ENCODE measurements around the gene KLHL28.

The KLHL28 gene

DNA sequence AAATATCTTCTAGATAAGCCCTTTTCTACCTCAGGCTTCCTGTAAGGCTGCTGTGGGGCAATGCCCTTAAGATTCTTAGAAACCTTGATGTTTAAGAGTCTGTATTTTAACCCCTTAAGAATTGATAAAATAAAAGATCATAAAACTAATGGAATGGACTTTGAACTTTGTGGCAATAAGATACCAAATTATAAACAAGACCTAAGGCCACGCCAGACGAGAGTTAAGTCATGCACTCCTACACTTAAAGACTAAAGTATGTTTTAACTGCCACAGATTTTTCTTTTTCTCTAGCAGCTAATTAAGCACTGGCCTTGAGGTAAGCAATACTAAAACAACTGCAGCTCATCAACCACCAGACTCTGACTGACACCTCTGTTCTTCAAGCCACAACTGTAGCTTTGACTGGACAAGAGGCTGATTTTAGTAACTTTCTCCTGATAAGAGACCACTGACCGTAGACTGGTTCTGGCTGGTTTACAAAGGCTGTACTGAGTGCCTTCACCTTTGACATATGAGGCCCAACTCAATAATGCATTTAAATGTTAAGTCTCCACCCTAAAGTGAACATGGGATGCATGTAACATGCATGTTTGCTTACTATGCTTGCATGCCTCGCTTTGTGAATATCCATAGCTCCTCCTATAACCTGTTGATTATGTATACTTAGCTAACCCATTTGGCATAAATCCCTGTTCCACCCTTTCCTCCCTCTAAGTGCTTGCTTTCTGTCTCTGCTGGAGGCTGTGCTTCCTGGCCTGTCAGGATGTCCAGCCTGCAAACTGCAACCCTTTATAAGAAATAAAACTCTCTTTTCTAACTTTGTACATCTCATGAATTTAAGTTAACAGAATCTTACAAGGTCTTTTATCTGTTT, 71.9 kb downstream of the KLHL28 start:
- TF ChIP-seq, protein P1, sequence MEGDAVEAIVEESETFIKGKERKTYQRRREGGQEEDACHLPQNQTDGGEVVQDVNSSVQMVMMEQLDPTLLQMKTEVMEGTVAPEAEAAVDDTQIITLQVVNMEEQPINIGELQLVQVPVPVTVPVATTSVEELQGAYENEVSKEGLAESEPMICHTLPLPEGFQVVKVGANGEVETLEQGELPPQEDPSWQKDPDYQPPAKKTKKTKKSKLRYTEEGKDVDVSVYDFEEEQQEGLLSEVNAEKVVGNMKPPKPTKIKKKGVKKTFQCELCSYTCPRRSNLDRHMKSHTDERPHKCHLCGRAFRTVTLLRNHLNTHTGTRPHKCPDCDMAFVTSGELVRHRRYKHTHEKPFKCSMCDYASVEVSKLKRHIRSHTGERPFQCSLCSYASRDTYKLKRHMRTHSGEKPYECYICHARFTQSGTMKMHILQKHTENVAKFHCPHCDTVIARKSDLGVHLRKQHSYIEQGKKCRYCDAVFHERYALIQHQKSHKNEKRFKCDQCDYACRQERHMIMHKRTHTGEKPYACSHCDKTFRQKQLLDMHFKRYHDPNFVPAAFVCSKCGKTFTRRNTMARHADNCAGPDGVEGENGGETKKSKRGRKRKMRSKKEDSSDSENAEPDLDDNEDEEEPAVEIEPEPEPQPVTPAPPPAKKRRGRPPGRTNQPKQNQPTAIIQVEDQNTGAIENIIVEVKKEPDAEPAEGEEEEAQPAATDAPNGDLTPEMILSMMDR (IDR thresholded peaks at IDR 0.05), result no peak
- Histone ChIP-seq H3K27me3 (no peaks in the 10 kb centered on the region), H3K4me1 (ENCODE audit: control insufficient read depth in 1 of 2, insufficient read depth in 1 of 2, low read depth in 1 of 2, low read length in 1 of 2) (no peaks in the 10 kb centered on the region), H3K36me3 (no peaks in the 10 kb centered on the region), H3K4me3 (ENCODE audit: low read depth in 1 of 2, low read length in 1 of 2) (no peak overlapping the region), H3K27ac (no peak overlapping the region), H3K9me3 (no peaks in the 10 kb centered on the region)

GRCh38 chr14:44887596-44887955, 74.2 kb downstream of the KLHL28 start:
- Histone ChIP-seq H3K27me3 (no peaks in the 10 kb centered on the region), H3K27ac (no peak overlapping the region), H3K36me3 (no peaks in the 10 kb centered on the region), H3K4me1 (ENCODE audit: control insufficient read depth in 1 of 2, insufficient read depth in 1 of 2, low read depth in 1 of 2, low read length in 1 of 2) (no peaks in the 10 kb centered on the region), H3K9me3 (no peaks in the 10 kb centered on the region), H3K4me3 (ENCODE audit: low read depth in 1 of 2, low read length in 1 of 2) (no peak overlapping the region)
- TF ChIP-seq, protein P1 (IDR thresholded peaks at IDR 0.05), result no peak

DNA sequence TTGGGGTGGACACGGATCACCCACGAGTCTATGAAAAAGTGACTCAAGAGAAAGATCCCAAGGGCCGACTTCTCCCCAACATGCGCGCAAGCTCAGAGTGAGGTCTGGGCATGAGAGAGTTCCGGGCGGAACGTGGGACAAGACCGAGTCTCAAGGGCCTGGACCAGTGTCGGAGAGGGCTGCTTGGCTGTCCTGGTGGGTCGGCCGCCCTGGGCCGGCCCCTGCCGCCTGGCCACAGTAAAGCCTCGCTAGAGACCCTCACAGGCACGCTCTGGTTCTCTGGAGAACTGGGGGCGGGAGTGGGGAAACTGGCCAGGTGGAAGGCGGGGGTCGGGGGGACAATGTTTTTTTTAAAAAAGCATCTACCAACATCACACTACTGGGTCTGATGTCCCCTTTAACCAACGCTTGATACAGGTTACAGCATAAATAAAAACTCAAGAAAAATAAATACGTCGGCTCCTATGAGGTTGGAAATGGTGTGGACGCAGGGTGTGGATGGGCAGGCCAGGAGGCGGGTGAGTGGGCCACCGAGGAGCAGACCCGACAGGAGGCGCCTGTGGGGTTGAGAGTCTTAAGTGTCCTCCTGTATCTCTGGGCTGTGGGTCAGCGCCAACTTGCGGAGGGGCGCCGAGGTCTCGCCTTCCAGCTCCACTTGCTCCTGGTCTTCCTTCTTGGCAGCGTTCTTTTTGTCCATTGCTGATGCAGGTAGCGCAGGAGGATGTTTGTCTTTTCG, 74.7 kb downstream of the KLHL28 start:
- H3K4me1 ChIP-seq (ENCODE audit: control insufficient read depth in 1 of 2, insufficient read depth in 1 of 2, low read depth in 1 of 2, low read length in 1 of 2), result no peaks in the 10 kb centered on the region
- H3K36me3 ChIP-seq, result no peaks in the 10 kb centered on the region
- no peak overlapping the region for H3K4me3 ChIP-seq (ENCODE audit: low read depth in 1 of 2, low read length in 1 of 2)
- H3K27me3 ChIP-seq, result no peaks in the 10 kb centered on the region
- TF ChIP-seq, protein P1 (IDR thresholded peaks at IDR 0.05), result no peak
- no peak overlapping the region for H3K27ac ChIP-seq
- H3K9me3 ChIP-seq, result no peaks in the 10 kb centered on the region

DNA sequence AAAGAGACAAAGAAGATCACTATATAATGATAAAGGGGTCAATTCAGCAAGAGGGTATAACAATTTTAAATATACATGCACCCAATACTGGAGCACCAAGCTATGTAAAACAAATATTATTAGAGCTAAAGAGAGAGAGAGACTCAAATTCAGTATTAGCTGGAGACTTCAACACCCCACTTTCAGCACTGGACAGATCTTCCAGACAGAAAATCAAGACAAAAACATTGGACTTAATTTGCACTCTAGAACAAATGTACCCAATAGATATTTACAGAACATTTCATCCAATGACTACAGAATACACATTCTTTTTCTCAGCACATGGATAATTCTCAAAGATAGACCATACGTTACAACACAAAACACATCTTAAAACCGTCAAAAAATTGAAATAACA, 81.0 kb downstream of the KLHL28 start:
- H3K4me1 ChIP-seq (ENCODE audit: control insufficient read depth in 1 of 2, insufficient read depth in 1 of 2, low read depth in 1 of 2, low read length in 1 of 2), result no peaks in the 10 kb centered on the region
- H3K36me3 ChIP-seq, result no peaks in the 10 kb centered on the region
- no peaks in the 10 kb centered on the region for H3K27me3 ChIP-seq
- H3K4me3 ChIP-seq (ENCODE audit: low read depth in 1 of 2, low read length in 1 of 2), result no peak overlapping the region
- H3K9me3 ChIP-seq, result no peaks in the 10 kb centered on the region
- TF ChIP-seq, protein P1 (IDR thresholded peaks at IDR 0.05), result no peak
- no peak overlapping the region for H3K27ac ChIP-seq
